ENCODE data around the gene RAP1GAP.

RAP1GAP gene

DNA sequence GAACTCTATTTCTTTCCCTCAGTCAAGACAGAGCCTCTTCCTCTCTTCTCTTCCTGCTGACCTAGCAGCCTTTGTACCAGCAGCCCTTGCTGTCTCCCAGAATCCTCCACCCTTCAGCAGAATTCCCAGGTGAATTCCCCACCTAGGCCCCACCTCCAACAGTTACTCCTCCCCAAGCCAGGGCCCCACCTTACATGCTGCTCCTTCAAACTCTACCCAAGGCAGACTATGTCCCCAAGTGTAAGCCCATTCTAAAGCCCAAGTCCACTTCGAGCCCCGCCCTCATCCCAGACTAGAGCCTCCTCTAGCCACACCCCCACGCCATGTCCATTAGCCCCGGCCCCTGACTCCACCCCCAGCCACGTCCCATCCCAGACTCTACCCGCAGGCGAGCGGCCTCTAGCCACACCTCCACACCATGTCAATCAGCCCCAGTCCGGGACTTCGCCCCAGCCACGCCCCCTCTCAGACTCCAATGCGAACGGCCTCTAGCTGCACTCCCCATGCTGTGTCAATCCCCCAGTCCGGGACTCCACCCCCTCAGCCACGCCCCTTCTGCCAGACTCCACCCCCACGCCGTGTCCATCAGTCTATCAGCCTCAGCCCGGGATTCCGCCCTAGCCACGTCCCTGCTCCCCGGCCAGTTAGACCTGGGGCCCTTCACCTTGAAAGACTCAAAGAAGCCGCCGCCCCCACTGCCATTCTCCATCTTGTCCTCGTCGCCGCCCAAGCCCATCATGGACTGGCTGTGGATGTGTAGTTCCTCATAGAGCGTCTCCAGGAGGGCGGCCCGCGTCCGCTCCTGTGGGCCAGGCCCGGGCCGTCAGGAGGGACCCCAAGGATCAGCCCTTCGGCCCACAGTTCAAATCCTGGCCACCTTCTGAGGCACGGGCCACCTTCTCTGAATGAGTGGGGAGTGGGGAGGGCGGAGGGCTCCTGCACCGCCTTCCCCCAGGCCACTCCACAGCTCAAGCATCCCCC, 61.3 kb downstream of the RAP1GAP start:
- DNase-seq = peak; percentile 97

DNA sequence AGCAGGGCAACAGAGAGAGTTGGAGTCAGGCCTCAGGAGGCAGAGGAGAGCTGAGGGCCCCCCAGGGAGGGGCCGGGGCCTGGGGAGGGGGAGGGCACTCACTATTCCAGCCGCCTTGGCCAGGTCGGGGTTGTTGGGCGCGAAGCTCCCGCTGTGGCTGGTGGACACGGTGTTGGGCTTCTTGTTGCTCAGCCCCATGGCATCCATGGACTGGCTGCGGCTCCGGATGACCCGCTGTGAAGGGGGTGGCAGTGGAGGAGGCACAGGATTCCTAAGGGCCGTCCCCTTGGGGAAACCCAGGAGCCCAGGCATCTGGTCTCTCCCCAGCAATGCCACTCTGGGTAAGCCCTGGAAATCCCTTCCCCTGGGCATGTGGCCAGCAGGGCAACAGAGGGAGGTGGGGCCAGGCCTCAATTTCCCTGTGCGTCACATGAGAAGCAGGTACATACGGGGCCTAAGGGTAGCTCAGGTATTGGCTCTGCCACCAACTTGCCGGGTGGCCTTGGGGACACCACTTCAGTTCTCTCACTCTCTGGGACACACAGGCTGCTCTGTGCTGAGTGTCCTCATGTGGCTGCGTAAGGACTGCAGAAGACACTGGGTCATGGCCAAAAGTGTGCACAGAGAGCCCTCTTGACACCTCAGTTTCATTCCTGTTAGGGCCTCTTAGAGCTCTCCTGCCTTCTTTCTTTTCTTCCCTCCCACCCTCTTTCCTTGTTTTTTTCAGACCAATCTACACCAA, 63.0 kb downstream of the RAP1GAP start:
- DNase-seq = no peak

DNA sequence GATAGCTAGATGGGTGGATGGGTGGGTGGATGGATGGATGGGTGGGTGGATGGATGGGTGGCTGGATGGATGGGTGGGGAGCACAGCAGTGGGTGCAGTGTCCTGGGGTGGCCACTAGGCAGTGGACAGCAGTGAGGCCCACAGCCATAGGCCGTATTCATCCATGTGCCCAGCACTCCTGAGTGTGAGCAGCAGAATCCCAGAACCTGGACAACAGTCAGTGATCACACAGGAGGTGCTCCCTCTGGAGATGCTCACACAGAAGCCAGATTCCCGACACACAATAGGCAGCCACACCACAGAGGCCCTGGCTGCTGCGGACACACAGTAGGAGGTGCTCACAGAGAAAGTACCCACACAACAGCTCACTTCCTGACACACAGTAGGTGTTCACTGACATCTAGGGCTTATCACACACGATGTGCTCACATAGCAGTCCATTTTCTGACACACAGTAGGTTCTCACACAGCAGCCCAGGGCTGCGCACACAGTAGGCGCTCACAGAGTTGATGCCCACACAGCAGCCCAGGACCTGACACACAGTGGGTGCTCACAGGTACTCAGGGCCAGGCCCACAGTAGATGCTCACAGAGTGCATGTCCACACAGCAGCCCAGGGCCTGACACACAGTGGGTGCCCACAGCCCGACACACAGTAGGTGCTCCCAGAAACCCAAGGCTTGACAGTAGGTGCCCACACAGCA, 64.0 kb downstream of the RAP1GAP start:
- DNase-seq = no peak

DNA sequence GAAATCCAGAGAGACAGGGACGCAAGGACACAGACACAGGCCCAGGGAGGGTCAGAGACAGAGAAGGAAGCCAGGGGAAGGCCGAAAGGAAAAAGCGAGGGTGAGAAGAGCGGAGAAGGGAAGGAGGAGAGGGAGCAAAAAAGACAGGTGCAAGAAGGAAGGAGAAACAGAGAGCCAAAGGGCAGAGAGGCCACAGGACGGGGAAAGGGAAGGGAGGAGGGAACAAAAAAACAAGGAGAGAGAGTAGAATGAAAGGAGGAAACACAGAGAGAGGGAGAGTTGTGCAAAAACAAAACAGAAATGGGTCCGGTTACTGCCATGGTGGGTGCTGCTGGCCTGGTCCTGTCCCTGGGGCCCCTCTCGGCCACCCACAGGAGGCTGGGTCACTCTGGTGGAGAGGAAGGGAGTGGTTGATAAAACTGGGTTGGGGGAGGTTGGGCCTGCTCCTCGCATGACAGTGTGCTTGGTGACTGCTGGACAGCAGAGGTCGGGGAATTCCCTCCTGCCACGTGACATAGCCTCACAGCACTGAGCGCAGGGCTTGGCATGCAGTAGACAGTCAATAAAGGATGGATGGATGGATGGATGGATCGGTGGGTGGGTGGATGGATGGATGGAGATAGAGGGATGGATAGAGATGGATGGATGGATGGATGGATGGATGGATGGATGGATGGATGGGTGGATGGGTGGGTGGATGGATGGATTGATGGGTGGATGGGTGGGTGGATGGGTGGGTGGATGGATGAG, 64.8 kb downstream of the RAP1GAP start:
- DNase-seq = no peak

DNA sequence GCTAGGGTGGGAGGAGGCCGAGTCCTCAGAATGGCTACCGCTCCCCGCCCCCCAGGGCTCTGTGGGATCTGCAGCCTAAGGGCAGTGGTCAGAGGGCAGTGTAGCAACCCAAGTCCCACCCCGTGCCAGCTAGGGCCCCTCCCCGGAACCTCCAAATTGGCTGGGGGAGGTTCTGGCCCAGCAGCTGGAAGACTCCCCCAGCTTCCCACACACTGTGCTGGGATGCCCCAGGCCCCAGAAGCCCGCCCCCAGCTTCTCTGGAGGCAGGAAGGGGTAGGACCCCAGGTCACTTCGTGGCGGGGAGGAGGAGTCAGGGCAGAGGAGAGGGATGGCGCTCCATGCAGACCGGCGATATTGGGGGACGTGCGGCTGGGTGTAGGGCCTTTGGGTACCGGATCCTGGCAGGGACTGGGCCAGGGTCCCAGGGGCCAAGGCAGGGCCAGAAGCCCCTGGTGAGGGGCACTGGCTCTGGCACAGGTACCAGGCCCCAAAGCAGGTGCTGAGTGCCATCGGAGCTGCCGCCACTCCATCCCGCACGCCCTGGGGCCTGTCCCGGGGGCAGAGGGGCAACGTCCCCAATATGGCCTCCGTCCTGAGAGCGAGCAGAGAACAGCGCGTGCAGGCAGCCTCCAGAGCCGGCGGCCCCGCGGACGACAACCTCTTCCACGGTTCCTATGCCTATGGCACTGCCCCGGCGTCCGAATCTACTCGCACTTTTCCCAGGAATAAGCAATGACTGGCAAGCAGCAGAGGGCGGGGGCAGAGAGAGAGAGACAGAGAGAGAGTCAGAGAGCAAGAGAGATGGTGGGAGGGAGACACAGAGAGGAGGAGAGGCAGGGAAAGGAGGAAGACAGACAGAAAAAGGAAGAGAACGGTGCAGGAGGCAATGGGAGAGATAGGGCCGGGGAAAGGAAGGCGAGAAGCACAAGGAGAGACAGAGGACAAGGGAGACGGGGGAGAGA, 65.7 kb downstream of the RAP1GAP start:
- no peak for DNase-seq

DNA sequence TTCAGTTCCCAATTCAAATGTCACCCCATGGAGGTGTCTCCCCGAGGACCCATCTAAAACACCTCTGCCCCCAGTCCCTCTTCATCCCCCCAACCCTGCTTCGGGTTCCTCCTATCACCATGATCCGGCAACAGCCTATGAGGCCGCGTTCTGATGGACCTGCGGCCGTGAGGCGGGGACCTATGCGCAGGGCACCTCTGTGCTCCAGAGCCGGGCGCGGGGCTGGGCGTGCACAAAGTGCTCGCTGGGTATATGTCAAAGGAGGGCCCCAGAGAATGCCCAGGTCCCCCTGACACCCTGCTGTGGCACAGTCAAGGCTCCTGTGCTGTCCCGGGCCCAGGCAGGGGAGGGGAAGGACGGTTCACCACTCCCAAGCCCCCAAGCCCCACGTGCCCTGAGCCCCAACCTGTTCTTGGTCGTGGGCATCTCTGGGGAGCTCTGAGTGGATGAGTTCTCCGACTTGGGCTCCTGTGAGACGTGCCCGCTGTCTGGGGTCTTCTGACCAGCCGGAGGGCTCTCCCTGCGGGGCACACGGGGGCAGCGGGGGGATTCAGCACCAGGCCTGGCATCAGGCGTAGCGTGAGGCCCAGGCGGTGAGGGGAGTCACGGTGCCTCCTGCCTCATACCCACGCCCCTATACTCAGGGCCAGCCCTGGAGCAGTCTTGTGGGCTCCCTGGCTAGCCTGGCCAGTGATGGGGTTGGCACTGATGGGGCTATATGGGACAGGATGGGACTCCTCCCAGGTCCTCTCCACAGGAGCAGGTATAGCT, 67.7 kb downstream of the RAP1GAP start:
- DNase-seq = no peak

DNA sequence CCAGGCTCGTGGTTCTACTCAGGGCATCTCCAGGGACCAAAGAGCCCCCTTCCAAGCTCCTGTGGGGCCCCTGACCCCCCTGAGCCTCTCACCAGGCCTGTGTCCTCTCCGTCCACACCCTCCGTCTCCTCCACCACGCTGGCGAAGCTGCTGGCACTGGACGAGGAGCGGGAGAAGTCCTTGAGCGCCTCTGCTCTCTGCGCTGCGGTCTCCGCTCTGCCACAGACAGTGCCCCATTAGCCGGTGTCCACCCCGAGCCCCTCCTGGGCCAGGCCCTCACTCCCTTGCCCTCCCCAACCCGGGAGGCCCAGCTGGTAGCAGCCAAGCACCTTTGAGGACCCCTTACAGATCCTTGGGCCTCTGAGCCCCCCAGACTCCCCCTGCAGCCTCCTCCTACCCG, 69.8 kb downstream of the RAP1GAP start:
- DNase-seq = no peak

DNA sequence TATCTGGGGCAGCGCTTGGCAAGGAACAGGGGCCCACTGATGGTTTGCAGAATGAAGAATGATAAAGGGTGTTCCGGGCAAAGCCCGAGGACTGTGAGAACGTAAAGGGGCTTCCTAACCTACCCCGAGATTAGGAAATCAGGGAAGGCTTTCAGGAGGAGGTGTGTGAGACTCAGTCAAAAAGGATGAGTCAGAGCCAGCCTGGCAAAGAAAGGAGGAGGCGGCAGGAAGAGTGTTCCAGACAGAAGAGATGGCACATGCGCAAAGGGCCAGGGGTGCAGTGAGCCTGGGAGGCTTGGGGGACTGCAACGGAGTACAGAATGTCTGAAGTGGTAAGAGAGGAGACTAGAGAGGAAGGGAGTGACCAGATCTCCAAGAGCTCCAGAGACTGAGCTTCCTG, 70.3 kb downstream of the RAP1GAP start:
- DNase-seq = no peak

DNA sequence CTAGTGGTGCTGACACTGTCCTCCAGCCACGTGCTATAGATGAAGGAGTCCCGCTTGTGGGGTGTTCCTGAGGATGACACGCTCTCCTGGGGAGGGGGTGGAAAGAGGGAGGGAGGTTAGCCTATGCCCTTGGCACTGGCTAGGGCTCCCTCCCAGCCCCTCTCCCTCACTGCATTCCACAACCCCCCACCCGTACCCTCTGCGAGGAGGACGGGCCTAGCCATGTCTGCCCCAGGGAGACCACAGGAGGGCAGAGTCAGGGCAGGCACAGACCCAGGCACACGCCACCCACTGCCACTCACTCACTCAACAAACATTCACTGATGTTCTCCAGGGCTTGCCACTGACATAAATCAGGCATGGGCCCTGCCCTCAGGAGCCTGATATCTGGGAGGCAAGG, 70.7 kb downstream of the RAP1GAP start:
- no peak for DNase-seq

DNA sequence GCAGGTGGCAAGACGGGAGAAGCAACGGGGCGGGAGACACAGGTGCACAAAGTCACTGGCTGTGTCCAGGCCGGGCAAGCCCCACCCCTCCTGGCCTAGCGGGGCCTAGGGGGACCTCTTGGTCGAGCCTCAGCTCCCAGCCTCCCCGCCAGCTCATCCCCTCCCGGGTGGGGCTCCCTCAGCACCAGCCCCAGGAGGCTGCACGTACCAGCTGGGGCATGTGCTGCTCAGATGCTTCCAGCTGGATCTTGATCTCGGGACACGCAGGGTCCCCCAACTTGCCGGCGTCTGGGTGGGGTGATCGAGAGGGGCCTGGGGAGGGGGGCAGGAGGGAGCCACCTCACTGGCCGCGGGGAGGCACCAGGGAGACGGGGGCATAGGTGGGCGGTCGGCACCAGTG, 71.4 kb downstream of the RAP1GAP start:
- DNase-seq = no peak

DNA sequence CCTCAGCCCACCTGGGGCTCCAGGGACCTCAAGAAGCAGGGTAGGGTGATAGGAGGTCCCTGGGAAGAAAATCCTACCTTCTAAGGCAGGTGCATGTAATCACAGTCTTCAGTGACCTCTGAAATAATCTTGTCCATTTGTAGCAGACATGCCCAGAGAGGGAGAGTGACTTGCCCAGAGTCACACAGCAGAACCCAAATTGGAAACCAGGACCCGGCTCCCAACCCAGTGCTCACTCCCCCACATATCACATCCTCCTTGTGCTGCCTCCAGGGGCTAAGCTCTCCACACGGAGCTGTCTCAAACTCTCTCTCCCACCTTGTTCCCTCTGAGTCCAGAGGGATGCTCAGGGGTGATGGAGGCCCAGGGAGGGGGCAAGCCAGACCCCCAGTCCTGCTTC, 72.5 kb downstream of the RAP1GAP start:
- DNase-seq = no peak

DNA sequence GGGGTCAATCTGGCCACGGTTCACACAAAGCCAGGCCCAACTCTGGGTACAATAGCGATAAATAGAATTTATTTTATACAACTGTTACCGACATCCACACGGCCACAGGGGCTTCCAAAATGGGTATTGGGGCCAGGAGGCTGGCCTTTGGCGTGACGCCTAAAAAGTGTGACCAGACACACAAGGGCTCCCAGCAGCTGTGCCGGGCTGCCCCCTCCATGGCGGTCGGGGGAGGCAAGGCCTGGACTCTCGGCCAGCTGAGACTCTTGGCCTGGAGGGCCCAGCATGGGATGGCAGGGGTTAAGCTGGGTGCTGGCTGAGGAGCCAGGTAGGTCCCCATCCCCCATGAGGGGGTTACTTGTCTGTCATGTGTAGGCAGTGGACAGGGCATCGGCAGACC, 73.0 kb downstream of the RAP1GAP start:
- no peak for DNase-seq

DNA sequence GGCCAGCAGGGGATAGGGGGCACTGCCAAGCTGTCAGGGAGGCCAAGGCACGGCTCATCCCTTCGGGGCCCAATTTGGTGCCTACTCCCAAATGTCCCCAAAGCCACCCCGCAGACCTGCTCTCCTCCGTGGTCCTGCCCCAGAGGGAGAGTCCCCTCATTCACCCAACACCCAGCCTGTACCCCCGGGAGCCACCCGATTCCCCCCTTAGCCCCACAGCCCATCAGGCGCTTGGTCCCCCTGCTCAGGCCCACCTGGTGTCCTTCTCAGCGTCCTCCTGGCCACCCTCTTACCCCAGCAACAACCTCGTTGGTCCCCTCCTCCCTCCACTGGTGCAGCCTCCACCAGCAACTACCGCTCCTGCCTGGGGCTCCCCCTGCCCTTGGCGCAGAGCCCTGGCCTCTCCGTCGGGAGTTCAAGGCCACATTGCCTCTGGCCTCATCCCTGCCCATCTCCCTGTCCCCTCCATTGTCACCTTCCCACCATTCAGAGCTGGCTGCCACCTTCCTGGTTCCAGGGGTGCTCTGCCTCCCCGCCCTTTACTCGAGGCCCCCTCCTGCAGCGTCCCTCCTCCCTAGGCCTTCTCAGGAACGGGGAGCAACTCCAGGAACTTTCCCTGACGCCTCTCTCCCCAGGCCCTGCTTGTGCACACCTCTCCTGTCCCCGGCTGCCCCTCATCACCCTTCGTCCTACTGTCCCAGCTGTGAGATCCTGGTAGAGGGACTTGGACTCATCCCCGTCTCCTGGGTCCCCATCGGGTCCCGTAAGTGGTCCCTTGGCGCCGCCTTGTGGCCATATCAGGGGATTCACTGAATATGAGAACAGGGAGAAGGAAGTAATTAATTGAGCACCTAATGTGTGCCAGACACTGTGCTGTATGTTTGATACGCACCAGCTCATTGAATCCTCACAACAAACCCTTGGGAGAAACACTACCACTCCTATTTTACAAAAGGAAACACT, 73.9 kb downstream of the RAP1GAP start:
- peak; percentile 78 for DNase-seq

DNA sequence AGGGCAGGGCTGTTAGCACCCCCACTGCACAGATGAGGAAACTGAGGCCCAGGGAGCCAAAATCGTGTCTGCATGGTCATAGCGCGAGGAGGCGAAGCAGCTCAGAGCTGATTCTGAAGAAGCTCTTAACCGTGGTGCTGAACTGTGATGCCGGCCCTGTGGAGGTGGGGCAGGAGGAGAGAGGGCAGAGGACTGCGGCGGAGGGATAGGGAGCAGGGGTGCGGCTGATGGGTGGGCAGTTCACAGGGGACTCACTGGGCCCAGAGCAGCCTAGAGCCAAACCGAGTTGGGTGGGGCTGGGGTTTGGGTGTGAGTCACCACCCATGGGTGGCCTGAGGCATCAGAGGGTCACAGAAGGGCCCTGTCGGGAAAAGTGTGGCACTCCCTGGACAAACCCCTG, 74.7 kb downstream of the RAP1GAP start:
- no peak for DNase-seq

DNA sequence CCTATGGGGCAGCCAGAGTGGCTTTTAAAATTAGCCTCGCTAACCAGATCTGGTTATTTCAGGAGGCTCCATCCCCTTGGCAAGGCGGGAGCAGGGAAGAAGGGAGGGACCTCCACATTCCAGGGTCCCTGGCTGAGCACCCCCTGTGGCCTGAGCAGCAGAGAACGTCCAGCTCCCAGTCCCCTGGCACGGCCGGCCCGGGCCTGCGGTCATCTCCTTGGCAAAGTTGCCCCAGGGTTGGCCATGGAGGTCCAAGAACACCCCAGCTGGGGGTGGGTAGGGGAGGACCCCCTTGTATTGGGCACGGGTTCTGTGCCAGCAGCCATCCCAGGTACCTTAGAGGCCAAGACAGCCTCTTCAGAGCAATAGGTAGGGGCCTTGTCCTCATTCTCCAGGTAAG, 75.9 kb downstream of the RAP1GAP start:
- DNase-seq = no peak

DNA sequence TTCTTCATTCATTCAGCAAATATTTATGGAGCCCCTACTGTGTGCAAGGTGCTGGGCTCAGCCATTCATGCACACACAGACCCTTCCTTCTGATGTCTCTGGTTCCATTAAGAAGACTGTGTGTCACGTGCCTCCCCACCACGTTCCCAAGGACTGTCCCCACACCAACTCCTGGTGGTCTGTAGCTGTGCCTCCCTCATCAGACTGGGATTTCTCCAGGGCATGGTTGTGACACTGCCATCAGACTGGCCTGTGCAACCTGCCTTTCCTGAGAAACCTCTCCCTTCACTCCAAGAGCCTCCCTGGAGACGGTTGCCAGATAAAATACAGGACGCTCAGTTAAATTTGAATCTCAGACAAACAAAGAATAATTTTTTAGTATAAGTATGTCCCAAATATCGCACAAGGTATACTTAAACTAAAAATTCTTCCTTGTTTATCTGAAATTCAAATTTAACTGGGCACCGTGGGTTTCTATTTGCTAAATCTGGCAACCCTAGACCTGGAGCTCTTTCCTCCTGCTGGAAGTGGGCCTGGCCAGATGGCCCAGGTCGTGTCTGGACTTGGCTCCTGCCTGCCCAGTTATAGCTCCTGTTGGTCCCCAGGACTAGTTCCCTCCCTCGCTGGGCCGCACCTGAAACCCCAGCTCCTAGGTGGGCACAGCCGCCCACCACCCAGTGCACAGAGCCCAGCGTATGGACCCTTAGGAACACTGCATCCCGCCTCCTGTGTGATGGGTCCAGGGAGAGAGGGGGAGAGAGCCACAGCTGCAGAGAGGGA, 76.9 kb downstream of the RAP1GAP start:
- DNase-seq = no peak

DNA sequence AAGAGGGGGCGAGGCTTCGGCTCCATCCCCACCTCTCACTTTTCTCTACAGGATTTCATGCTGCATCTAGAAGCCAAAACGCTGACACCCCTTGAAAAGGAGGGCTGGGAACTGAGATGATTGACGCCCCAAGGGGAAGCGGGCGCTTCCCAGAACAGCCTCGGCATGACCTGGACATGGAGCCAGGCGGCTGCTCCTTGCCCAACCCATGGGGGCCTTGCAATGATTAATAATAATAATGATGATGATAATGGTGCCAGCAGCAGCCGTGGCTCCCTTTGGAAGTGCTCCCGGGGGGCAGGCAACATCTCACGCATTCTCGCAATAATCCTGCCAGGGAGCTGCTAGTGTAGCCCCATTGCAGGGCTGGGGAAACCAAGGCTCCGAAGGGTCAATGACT, 78.2 kb downstream of the RAP1GAP start:
- no peak for DNase-seq

DNA sequence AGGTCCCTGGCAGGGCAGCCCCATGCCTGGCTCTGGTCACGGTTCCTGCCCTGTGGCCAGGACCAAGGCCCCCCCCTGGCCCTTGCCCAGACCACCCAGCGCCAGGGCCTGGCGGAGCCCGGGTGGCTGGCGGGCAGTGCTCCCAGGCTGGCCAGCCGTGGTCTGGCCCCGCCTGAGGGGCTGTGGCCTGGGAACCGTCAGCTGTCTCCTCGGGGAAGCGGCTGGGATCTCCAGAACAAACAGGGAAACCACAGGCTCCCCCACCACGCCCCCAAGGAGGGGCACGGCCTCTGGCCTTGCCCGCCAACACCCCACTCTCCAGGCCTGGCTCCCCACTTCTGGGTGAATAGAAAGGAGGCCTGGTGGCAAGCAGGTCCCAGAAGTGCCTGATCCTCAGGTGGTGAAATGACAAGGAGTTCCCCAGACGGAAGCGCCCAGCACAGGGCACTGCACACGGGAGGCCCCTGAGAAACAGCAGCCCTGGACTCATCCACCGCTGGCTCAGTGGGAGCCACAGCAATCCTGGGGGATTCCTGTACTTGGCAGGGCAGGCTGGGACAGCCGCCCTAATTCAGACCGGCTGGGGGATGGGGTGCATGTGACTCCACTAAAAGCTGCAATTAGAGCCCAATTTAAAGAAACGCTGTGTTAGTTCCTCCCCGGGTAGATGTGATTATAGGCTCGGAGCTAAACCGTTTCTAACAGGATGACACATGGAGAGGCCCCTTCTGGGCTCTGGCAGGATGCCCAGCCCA, 78.9 kb downstream of the RAP1GAP start:
- DNase-seq = peak; percentile 20
